Measurements from ENCODE around the gene CLBA1.
A peak's percentile ranks its signal among the peaks of the same experiment; 100 is the strongest.

DNA sequence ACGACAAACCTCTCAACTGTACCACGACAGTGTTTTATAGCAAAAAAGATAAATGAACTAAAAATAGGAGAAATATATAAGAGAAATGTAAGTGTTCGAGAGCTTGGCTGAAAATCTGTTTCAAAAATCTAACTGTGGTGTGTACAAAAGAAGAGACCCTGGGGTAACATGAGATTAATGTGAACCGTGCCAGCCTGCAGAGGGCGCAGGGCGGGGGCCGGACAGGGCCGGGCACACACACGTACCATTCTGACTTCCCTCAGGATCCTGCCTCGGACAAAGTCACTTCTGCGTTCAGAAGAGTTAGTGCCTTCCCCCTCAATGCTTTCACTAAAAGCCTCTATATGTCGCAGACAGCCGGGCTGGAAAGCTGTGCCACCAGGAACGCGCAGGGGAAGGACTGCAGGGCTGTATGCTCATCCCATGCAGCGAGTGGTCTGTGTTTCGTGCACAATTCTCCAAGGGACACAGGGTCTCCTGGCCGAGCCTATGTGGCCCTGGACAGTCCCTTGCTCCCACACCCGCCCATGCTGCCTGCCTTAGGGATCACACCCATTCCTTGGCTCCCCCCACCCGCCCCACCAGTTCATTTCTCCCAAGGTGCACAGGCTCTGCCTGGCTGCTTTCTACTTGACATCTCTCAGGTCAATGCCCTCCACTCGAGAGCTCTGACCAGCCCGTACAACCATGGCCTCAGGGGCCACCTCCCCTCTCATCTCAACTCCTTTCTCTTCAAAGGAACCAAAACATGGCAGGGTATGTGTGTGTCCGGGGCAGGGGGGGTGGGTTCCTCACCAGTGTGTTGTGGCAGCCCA lies 26.8 kb downstream of the CLBA1 start:
- TF ChIP-seq, protein P1, sequence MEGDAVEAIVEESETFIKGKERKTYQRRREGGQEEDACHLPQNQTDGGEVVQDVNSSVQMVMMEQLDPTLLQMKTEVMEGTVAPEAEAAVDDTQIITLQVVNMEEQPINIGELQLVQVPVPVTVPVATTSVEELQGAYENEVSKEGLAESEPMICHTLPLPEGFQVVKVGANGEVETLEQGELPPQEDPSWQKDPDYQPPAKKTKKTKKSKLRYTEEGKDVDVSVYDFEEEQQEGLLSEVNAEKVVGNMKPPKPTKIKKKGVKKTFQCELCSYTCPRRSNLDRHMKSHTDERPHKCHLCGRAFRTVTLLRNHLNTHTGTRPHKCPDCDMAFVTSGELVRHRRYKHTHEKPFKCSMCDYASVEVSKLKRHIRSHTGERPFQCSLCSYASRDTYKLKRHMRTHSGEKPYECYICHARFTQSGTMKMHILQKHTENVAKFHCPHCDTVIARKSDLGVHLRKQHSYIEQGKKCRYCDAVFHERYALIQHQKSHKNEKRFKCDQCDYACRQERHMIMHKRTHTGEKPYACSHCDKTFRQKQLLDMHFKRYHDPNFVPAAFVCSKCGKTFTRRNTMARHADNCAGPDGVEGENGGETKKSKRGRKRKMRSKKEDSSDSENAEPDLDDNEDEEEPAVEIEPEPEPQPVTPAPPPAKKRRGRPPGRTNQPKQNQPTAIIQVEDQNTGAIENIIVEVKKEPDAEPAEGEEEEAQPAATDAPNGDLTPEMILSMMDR (conservative IDR thresholded peaks at IDR 0.05 in 1 of 2, IDR thresholded peaks at IDR 0.05 in 1 of 2; ENCODE audit: extremely low read depth in 1 of 2, insufficient read depth in 1 of 2, low read depth in 1 of 2, low read length in 2 of 2) = peak; percentile 41 to 70
- TF ChIP-seq EZH2 (IDR thresholded peaks at IDR 0.05; ENCODE audit: borderline replicate concordance, low read length) = no peak

Data from mammary epithelial cell (primary cell).